ENCODE results near the gene L3MBTL4. TPM values are rescaled to one million over a fixed set of nuclear protein-coding genes. Genes with fewer than 3 reads are reported as not detected.
"Not testable (repeated sequence)": the region's sequence is repeated elsewhere in the genome, so short reads cannot be mapped to it uniquely, and the experiment has no call there.

Gene L3MBTL4
- total RNA-seq, 2 experiments from 2014 or later = 0.27 to 0.33 TPM

DNA sequence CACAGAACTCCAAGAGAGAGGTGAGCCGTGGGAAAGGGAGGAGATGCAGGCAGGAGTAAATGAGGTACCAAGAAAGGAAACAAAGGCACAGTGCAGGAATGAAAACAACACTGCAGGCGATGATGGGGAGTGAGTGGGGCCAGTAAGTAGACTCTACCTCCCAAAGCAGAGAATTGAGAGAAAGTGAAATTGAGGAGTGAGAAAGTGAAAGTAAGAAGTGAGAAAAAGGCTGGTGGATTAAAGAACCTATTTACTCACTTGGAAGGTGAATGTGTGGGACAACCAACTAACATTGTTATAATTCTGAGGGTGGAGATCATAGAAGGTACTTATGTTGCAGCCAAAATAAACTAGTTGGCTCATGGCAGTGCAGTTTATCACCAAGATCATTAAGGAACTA is 326.3 kb downstream of the L3MBTL4 start:
- Mint-ChIP-seq H3K9me3 (peaks cover 4% of the 10 kb centered on the region), H3K4me3 (no peak overlapping the region), H3K36me3 (ENCODE audit: low read depth) (no peaks in the 10 kb centered on the region), H3K27me3 (no peaks in the 10 kb centered on the region), H3K4me1 (peaks cover 8% of the 10 kb centered on the region), H3K27ac (no peak overlapping the region)
- no peak for DNase-seq
- ChIA-PET POLR2A (no interaction called here), CTCF (no interaction called here)

DNA sequence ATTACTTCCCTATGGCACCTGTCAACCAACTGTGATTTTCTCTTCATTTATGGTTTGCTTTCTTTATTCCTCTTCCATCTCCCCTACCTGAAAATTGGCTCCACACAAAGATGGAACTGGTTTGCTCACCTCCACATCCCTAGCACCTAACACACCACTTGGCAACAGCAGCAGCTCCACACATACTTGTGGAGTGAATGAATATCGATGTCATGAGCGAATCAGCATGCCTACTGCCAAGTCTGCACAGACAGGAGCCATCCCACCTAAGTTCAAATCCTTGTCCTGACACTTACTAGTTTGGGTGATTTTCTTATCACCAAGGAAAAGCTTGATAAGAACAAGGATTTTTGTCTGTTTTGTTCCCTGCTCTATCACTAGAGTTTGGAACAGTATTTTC is 328.0 kb downstream of the L3MBTL4 start:
- POLR2A ChIA-PET = no interaction called here
- CTCF ChIA-PET = no interaction called here
- H3K9me3 Mint-ChIP-seq = peaks cover 4% of the 10 kb centered on the region
- H3K4me3 Mint-ChIP-seq = no peak overlapping the region
- no peaks in the 10 kb centered on the region for H3K36me3 Mint-ChIP-seq (ENCODE audit: low read depth)
- no peak overlapping the region for H3K27ac Mint-ChIP-seq
- DNase-seq = no peak
- H3K27me3 Mint-ChIP-seq = no peaks in the 10 kb centered on the region
- H3K4me1 Mint-ChIP-seq = peaks cover 8% of the 10 kb centered on the region

- POLR2A ChIA-PET = no interaction called here
Measured at GRCh38 chr18:6079406-6079805, 335.3 kb downstream of the L3MBTL4 start.

GRCh38 chr18:6078877-6079276 is 335.8 kb downstream of the L3MBTL4 start:
- CTCF ChIA-PET = no interaction called here

More at GRCh38 chr18:6079406-6079805, 335.3 kb downstream of the L3MBTL4 start:
- Mint-ChIP-seq H3K27ac (no peak overlapping the region), H3K36me3 (ENCODE audit: low read depth) (no peaks in the 10 kb centered on the region), H3K4me1 (no peaks in the 10 kb centered on the region), H3K27me3 (no peaks in the 10 kb centered on the region), H3K9me3 (no peaks in the 10 kb centered on the region), H3K4me3 (no peak overlapping the region)
- DNase-seq = no peak
- CTCF ChIA-PET = no interaction called here

GRCh38 chr18:6072423-6072822 is 342.3 kb downstream of the L3MBTL4 start:
- H3K36me3 Mint-ChIP-seq (ENCODE audit: low read depth); POLR2A ChIA-PET; DNase-seq; H3K9me3 Mint-ChIP-seq; H3K4me3 Mint-ChIP-seq; H3K4me1 Mint-ChIP-seq; H3K27ac Mint-ChIP-seq; CTCF ChIA-PET; H3K27me3 Mint-ChIP-seq: not testable (repeated sequence)

More at GRCh38 chr18:6078877-6079276, 335.8 kb downstream of the L3MBTL4 start:
- H3K4me3 Mint-ChIP-seq = no peak overlapping the region
- no peaks in the 10 kb centered on the region for H3K27me3 Mint-ChIP-seq
- no peaks in the 10 kb centered on the region for H3K9me3 Mint-ChIP-seq
- no peak overlapping the region for H3K27ac Mint-ChIP-seq
- no peaks in the 10 kb centered on the region for H3K4me1 Mint-ChIP-seq
- DNase-seq = no peak
- POLR2A ChIA-PET = no interaction called here
- no peaks in the 10 kb centered on the region for H3K36me3 Mint-ChIP-seq (ENCODE audit: low read depth)

- DNase-seq = no peak
- Mint-ChIP-seq H3K36me3 (ENCODE audit: low read depth) (no peaks in the 10 kb centered on the region), H3K27me3 (no peaks in the 10 kb centered on the region), H3K27ac (no peak overlapping the region), H3K4me1 (no peaks in the 10 kb centered on the region), H3K9me3 (no peaks in the 10 kb centered on the region), H3K4me3 (no peak overlapping the region)
- ChIA-PET CTCF (no interaction called here), POLR2A (no interaction called here)
Measured at GRCh38 chr18:6069539-6069938, 345.2 kb downstream of the L3MBTL4 start.

GRCh38 chr18:6069103-6069502 is 345.6 kb downstream of the L3MBTL4 start:
- DNase-seq = no peak
- ChIA-PET POLR2A (no interaction called here), CTCF (no interaction called here)
- Mint-ChIP-seq H3K36me3 (ENCODE audit: low read depth) (no peaks in the 10 kb centered on the region), H3K4me1 (no peaks in the 10 kb centered on the region), H3K27me3 (no peaks in the 10 kb centered on the region), H3K27ac (no peak overlapping the region), H3K9me3 (no peaks in the 10 kb centered on the region), H3K4me3 (no peak overlapping the region)

DNA sequence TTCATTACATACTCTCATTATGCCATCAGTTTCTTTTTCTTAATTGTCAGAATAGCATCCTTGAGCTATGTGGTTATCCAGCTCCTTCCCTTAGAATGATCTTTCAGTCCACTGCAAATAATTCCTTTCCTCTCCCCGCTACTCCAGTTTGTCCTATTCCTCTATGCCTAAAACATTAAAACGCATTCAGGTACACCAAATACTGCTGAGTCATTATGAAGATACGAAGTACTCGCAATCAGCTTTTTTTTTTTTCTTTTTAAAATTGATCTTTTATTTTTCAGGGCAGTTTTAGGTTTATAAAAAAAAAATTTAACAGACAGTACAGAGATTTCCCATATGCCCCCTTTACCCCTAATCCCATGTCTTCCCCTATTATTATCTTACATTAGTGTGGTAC is 354.6 kb downstream of the L3MBTL4 start:
- no peak for DNase-seq
- Mint-ChIP-seq H3K27ac (no peak overlapping the region), H3K9me3 (no peaks in the 10 kb centered on the region), H3K36me3 (ENCODE audit: low read depth) (no peaks in the 10 kb centered on the region), H3K4me1 (peaks cover 10% of the 10 kb centered on the region), H3K27me3 (peaks cover 2% of the 10 kb centered on the region), H3K4me3 (no peak overlapping the region)
- POLR2A ChIA-PET = no interaction called here
- CTCF ChIA-PET = no interaction called here

DNA sequence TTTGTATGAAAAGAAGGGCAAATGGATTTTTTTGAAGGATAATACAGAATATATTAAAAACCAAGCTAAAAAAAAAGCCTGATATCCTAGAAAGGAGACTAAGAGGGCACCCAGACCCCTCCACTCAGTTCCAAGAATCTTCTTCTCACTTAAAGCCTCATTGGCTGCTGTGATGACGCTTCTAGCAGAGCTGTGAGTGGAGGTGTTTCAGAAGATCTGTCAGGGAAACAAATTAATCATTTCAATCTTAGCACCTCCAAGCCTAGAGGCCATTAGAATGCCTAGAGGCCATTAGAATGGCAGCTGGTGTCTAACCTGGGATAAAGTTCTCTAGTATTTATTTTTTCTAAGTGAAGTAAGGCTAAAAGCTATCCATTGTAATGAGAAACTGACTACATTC is 355.2 kb downstream of the L3MBTL4 start:
- Mint-ChIP-seq H3K27me3 (peaks cover 2% of the 10 kb centered on the region), H3K27ac (no peak overlapping the region), H3K4me1 (peaks cover 10% of the 10 kb centered on the region), H3K4me3 (no peak overlapping the region), H3K36me3 (ENCODE audit: low read depth) (no peaks in the 10 kb centered on the region), H3K9me3 (no peaks in the 10 kb centered on the region)
- ChIA-PET POLR2A (no interaction called here), CTCF (no interaction called here)
- no peak for DNase-seq

DNA sequence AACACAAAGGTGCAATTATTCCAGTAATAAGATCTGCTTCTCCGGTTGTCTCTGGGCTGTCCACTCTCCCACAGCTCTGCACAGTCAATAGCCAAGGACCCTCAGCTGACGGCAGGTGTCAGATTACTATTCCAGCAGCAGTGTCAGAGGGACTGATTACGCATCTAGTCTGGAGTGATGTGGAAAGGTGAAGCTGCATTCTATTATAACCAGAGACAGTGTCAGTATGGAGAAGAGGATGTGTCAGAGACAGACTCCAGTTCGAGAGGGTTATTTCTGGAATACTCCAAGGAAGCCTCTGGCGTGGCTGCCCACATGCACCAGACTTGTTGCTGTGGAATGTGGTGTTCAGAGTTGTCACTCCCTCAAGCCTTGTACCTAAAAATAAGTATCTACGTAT is 355.8 kb downstream of the L3MBTL4 start:
- Mint-ChIP-seq H3K36me3 (ENCODE audit: low read depth) (no peaks in the 10 kb centered on the region), H3K9me3 (no peaks in the 10 kb centered on the region), H3K4me3 (no peak overlapping the region), H3K27ac (no peak overlapping the region), H3K27me3 (peaks cover 2% of the 10 kb centered on the region), H3K4me1 (peaks cover 10% of the 10 kb centered on the region)
- DNase-seq = no peak
- POLR2A ChIA-PET = no interaction called here
- CTCF ChIA-PET = no interaction called here

GRCh38 chr18:6057604-6058003 is 357.1 kb downstream of the L3MBTL4 start:
- Mint-ChIP-seq H3K36me3 (ENCODE audit: low read depth) (no peaks in the 10 kb centered on the region), H3K9me3 (no peaks in the 10 kb centered on the region), H3K27me3 (no peaks in the 10 kb centered on the region), H3K4me1 (peaks cover 10% of the 10 kb centered on the region), H3K4me3 (no peak overlapping the region), H3K27ac (no peak overlapping the region)
- ChIA-PET CTCF (no interaction called here), POLR2A (no interaction called here)
- no peak for DNase-seq

DNA sequence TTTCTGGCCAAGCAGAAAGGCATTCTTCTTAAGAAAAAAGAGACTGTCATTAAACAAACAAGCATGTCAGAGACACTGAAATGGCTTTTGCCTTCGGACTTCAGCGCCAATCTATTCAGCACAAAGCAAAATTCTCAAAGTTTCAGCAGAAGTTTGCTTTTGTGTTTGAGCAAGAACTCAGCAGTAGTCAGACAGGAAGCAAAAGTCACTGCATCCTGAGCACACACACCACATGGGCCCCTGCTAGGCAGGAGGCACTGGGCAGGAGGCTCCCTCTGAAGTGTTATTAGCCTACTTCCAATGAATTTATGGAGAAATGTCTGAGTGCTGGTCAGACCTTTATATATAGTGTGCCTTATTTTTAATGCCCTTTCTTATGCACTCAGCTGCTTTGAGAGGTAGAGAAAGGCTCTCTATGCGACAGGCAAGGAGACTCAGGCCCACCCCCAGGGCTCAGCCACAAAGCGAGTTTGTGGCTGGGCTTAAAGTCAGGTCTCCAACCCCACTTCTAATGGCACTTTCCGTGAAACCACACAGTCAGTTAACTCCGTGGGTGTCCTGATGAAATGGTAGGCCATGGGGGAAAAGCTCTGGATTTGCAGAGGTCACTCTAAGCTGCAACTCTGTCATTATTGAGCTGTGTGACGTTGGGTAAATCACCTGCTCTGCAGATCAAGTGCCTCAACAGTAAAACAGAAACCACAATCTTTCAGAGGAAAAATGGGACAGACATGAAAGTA is 358.4 kb downstream of the L3MBTL4 start:
- H3K36me3 Mint-ChIP-seq (ENCODE audit: low read depth) = no peaks in the 10 kb centered on the region
- no peak for DNase-seq
- H3K27me3 Mint-ChIP-seq = no peaks in the 10 kb centered on the region
- ChIA-PET CTCF (no interaction called here), POLR2A (no interaction called here)
- H3K27ac Mint-ChIP-seq = peak overlapping the region; percentile 11
- no peak overlapping the region for H3K4me3 Mint-ChIP-seq
- H3K4me1 Mint-ChIP-seq = peaks cover 10% of the 10 kb centered on the region
- H3K9me3 Mint-ChIP-seq = no peaks in the 10 kb centered on the region

GRCh38 chr18:6055711-6056110 is 359.0 kb downstream of the L3MBTL4 start:
- Mint-ChIP-seq H3K4me3 (no peak overlapping the region), H3K27ac (no peak overlapping the region), H3K9me3 (no peaks in the 10 kb centered on the region), H3K4me1 (peaks cover 10% of the 10 kb centered on the region), H3K27me3 (no peaks in the 10 kb centered on the region), H3K36me3 (ENCODE audit: low read depth) (no peaks in the 10 kb centered on the region)
- no peak for DNase-seq
- POLR2A ChIA-PET = no interaction called here
- CTCF ChIA-PET = no interaction called here

DNA sequence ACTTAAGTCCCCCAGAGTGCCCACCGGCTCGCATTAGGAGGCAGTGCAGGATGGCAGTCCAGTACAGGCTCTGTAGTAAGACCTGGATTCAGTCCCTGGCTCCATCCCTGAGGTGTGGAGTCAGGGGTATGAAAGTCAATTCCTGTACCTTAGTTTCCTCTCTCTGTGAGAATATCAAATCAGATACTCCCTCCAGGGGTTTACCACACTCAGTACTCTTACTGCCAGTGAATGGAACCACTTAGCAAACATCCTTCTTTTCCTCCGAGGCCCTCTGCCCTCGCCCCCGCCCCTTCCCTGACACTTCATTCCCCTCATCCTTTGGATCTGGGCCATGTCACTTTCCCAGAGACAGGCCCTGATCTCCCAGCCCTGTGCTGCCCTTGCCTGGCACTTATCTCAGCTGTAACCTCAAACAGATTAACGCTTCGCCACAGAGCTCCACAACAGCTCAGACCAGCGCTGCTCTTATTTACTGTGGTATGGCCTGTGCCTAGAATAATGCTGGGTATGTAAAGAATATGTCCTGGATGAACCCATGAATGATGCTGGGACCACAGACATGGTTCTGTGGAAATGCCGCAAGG is 360.4 kb downstream of the L3MBTL4 start:
- no peak for DNase-seq
- CTCF ChIA-PET = no interaction called here

More for the DNA sequence above, 360.4 kb downstream of the L3MBTL4 start:
- Mint-ChIP-seq H3K36me3 (ENCODE audit: low read depth) (no peaks in the 10 kb centered on the region), H3K27me3 (no peaks in the 10 kb centered on the region), H3K4me3 (no peak overlapping the region), H3K27ac (no peak overlapping the region), H3K9me3 (peaks cover 2% of the 10 kb centered on the region), H3K4me1 (peaks cover 10% of the 10 kb centered on the region)
- POLR2A ChIA-PET = no interaction called here

Data from activated CD4-positive, alpha-beta T cell treated with anti-CD3 and anti-CD28 coated beads, Interleukin-2, amount 10 ng/mL, durations not matched to agents 7 days and 5 days (primary cell).